ENCODE data around the gene ZMAT5. TPM values are rescaled to one million over a fixed set of nuclear protein-coding genes. Genes with fewer than 3 reads are reported as not detected.

ZMAT5 gene
- total RNA-seq, 1 donor from 2014 or later: 18.3 TPM

GRCh38 chr22:29753808-29754657 lies 12.8 kb downstream of the ZMAT5 start:
- no peak for TF ChIP-seq CTCF (IDR thresholded peaks at IDR 0.05)
- intact Hi-C loops (cut with DNase I): no loop called here
- DNase-seq (no peak), ATAC-seq (no peak)
- Histone ChIP-seq H3K9me3 (no peaks in the 10 kb centered on the region), H3K27ac (no peak overlapping the region), H3K4me1 (no peaks in the 10 kb centered on the region), H3K4me3 (no peak overlapping the region), H3K27me3 (ENCODE audit: low read depth) (no peaks in the 10 kb centered on the region), H3K36me3 (peaks cover 16% of the 10 kb centered on the region)

- H3K36me3 ChIP-seq: peaks cover 35% of the 10 kb centered on the region
- intact Hi-C loops (cut with DNase I): no loop called here
- no peak for ATAC-seq
- H3K4me1 ChIP-seq: no peaks in the 10 kb centered on the region
- no peak overlapping the region for H3K4me3 ChIP-seq
- H3K27me3 ChIP-seq (ENCODE audit: low read depth): no peaks in the 10 kb centered on the region
- H3K9me3 ChIP-seq: no peaks in the 10 kb centered on the region
- no peak for DNase-seq
- H3K27ac ChIP-seq: no peak overlapping the region
- TF ChIP-seq CTCF (IDR thresholded peaks at IDR 0.05): no peak
Measured at GRCh38 chr22:29751669-29752068, 15.1 kb downstream of the ZMAT5 start.

- Histone ChIP-seq H3K9me3 (no peaks in the 10 kb centered on the region), H3K27ac (no peak overlapping the region), H3K36me3 (peaks cover 40% of the 10 kb centered on the region), H3K4me1 (no peaks in the 10 kb centered on the region), H3K4me3 (no peak overlapping the region), H3K27me3 (ENCODE audit: low read depth) (no peaks in the 10 kb centered on the region)
- no peak for DNase-seq
- intact Hi-C loops (cut with DNase I): no loop called here
- peak; percentile 43 to 70 for ATAC-seq
- no peak for TF ChIP-seq CTCF (IDR thresholded peaks at IDR 0.05)
Measured at GRCh38 chr22:29750559-29751538, 16.0 kb downstream of the ZMAT5 start.

DNA sequence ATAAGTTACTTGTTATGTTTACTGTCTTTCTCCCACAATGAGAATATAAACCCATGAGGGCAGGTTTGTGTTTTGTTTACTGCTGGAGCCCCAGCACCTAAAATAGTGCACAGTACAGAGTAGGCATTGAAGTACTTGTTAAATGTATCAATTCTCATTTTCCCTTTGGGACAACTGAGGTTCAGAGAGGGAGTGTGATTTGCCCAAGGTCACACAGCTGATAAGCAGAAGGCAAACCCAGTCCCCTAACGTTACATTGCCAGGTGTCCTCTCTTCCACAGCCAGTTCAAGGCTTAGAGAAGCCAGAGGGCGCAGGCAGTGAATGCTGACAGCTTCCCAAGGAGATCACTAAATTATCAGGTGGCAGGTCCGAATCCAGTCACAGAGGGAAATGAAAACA lies 16.8 kb downstream of the ZMAT5 start:
- H3K27me3 ChIP-seq (ENCODE audit: low read depth): no peaks in the 10 kb centered on the region
- no peak for DNase-seq
- H3K27ac ChIP-seq: no peak overlapping the region
- no peak for ATAC-seq
- no peak for TF ChIP-seq CTCF (IDR thresholded peaks at IDR 0.05)
- H3K4me3 ChIP-seq: no peak overlapping the region
- intact Hi-C loops (cut with DNase I): no loop called here
- H3K9me3 ChIP-seq: no peaks in the 10 kb centered on the region
- H3K4me1 ChIP-seq: no peaks in the 10 kb centered on the region
- peaks cover 47% of the 10 kb centered on the region for H3K36me3 ChIP-seq

GRCh38 chr22:29748248-29748893 lies 18.4 kb downstream of the ZMAT5 start:
- H3K27me3 ChIP-seq (ENCODE audit: low read depth): no peaks in the 10 kb centered on the region
- no peaks in the 10 kb centered on the region for H3K9me3 ChIP-seq
- H3K36me3 ChIP-seq: peaks cover 42% of the 10 kb centered on the region
- no peaks in the 10 kb centered on the region for H3K4me1 ChIP-seq
- no peak overlapping the region for H3K27ac ChIP-seq
- no peak overlapping the region for H3K4me3 ChIP-seq
- ATAC-seq (no peak), DNase-seq (no peak)
- intact Hi-C loops (cut with DNase I): no loop called here
- TF ChIP-seq CTCF (IDR thresholded peaks at IDR 0.05): no peak

All from lower lobe of right lung (tissue), 2 donors.